LHCN-M2 (cell line): ENCODE results near the gene NAV1. TPM values are rescaled to one million over a fixed set of nuclear protein-coding genes. Genes with fewer than 3 reads are reported as not detected.
A peak's percentile ranks its signal among the peaks of the same experiment; 100 is the strongest.
"Not testable (repeated sequence)": the region's sequence is repeated elsewhere in the genome, so short reads cannot be mapped to it uniquely, and the experiment has no call there.

Experiments used
- DNase-seq: peaks from one replicate; pipeline ENCODE4 v3.0.0-alpha.2; 2012; ENCODE audit warnings: low read depth
- total RNA-seq: library from RNA; depleted of rRNA; stranded (reverse); fragments of >200 nt; gene quantifications from 2 replicates; pipeline ENCODE4 v1.2.3, GENCODE V29; 2014

The NAV1 gene
- total RNA-seq, 1 experiment from 2014 or later = 34.7 TPM

- DNase-seq = no peak
Measured at GRCh38 chr1:201504179-201504631, 34.7 kb upstream of the NAV1 start.

- no peak for DNase-seq
Measured at GRCh38 chr1:201504799-201505502, 34.0 kb upstream of the NAV1 start.

- peak; percentile 63 for DNase-seq
Measured at GRCh38 chr1:201505503-201505890, 33.4 kb upstream of the NAV1 start.

GRCh38 chr1:201506092-201506491 lies 32.8 kb upstream of the NAV1 start:
- no peak for DNase-seq

GRCh38 chr1:201506557-201507359 lies 32.2 kb upstream of the NAV1 start, which contains the start of gene CSRP1:
Gene CSRP1, minus strand, starts transcription at chr1:201507123. Its CDS starts 10,820 bp downstream, at chr1:201496303.
- peak; percentile 72 for DNase-seq

GRCh38 chr1:201507360-201507675 lies 31.6 kb upstream of the NAV1 start:
- no peak for DNase-seq

GRCh38 chr1:201508809-201509208 lies 30.1 kb upstream of the NAV1 start:
- no peak for DNase-seq

- DNase-seq = no peak
Measured at GRCh38 chr1:201509601-201510374, 29.1 kb upstream of the NAV1 start.

GRCh38 chr1:201510734-201511133 lies 28.2 kb upstream of the NAV1 start:
- DNase-seq = no peak

GRCh38 chr1:201511396-201511940 lies 27.5 kb upstream of the NAV1 start:
- no peak for DNase-seq

- peak; percentile 53 for DNase-seq
Measured at GRCh38 chr1:201511941-201512539, 26.9 kb upstream of the NAV1 start.

- no peak for DNase-seq
Measured at GRCh38 chr1:201513498-201514243, 25.3 kb upstream of the NAV1 start.

GRCh38 chr1:201514466-201514865 lies 24.5 kb upstream of the NAV1 start:
- DNase-seq = no peak

- DNase-seq = no peak
Measured at GRCh38 chr1:201515062-201515750, 23.7 kb upstream of the NAV1 start.

- no peak for DNase-seq
Measured at GRCh38 chr1:201515895-201516294, 23.0 kb upstream of the NAV1 start.

GRCh38 chr1:201516511-201517127 lies 22.3 kb upstream of the NAV1 start:
- DNase-seq = no peak

- DNase-seq = no peak
Measured at GRCh38 chr1:201517631-201518030, 21.3 kb upstream of the NAV1 start.

GRCh38 chr1:201518071-201518470 lies 20.9 kb upstream of the NAV1 start:
- DNase-seq = no peak

- not testable (repeated sequence) for DNase-seq
Measured at GRCh38 chr1:201520046-201520575, 18.8 kb upstream of the NAV1 start.
